ENCODE results near the gene TYW1.
"Not testable (repeated sequence)": the region's sequence is repeated elsewhere in the genome, so short reads cannot be mapped to it uniquely, and the experiment has no call there.

The TYW1 gene

DNA sequence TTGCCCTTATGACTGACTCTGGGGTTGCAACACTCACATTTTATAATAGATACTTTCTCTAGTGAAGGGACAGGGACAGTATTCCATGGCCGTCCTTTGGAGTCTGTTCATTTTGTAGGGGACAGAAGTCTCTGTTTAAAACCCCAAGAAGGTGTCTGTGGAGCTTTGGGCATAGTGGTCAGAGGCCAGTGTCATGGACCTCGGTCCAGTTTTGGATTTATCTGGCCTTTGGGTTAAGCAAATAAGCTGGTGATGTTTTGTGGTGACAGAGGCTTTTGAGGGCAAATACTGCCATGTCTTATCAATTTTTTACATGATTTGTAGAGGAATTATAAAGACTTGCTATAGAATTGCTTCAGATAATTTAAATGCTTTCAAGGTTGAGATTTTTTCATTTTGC, 50.2 kb downstream of the TYW1 start:
- not testable (repeated sequence) for DNase-seq (ENCODE audit: low spot score)

DNA sequence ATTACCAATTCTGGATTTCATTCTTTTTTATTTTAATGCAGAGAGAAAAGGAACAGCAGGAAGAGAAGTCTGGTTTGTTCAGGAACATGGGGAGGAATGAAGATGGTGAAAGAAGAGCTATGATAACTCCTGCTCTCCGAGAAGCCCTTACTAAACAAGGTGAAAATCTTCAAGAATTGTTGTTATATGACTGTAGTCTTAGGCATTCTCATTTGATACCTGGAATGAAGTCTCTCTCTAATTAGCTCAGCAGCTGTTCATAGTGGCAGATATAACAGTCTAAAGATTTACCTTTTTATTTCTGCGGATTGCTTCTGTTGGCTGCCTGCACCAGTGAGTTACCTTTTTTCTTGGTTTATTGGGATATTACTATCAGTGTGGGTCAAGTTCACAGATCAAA, 53.3 kb downstream of the TYW1 start:
- not testable (repeated sequence) for DNase-seq (ENCODE audit: low spot score)

DNA sequence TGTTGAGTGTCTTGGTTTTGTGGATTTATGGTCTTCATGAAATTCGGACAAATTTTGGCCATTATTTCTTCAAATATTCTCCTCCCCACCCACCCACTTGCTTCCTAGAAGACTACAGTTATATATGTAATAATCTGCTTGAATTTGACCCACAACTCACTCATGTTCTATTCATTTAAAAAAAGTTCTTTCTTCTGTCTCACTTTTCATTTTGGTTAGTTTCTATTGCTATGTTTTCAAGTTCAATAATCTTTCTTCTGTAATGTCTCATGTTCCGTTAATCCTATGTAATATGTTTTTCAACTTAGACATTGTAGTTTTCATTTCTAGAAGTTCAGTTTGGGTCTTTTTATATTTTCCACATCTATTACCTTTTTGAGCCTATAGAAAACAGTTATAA, 55.5 kb downstream of the TYW1 start:
- DNase-seq (ENCODE audit: low spot score), result not testable (repeated sequence)

DNA sequence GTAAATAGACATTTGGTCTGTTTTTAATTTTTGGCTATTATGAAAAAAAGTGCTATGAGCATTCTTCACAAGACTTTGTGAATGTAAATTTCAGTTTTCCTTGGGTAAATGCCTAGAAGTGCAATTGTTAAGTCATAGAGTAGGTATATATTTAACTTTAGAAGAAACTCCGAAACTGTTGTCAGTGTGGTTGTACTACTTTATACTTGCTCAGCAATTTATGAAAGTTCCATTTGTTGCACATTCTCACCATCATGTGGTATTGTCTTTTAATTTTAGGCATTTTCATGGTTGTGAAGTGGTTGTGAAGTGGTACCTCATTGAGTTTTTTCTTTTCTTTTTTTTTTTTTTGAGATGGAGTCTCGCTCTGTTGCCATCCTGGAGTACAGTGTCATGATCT, 60.0 kb downstream of the TYW1 start:
- DNase-seq (ENCODE audit: low spot score), result no peak

DNA sequence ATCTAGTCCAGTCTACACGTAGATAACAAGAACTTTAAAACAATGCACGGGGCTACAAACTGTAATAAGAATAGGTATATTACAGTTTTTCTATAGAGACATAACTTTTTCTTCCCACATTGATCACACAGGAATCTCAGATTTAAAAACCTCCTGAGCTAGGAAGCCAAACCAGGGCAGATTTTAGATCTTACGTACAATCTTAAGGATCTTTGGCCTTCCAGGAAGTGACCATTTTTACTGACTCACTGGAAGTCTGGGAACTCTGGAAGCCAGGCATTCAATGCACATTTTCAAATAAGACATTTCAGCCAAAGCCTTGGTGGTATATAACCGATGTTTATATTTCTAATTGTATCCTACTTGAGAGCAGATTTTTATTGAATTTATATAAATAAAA, 64.7 kb downstream of the TYW1 start:
- not testable (repeated sequence) for DNase-seq (ENCODE audit: low spot score)

DNA sequence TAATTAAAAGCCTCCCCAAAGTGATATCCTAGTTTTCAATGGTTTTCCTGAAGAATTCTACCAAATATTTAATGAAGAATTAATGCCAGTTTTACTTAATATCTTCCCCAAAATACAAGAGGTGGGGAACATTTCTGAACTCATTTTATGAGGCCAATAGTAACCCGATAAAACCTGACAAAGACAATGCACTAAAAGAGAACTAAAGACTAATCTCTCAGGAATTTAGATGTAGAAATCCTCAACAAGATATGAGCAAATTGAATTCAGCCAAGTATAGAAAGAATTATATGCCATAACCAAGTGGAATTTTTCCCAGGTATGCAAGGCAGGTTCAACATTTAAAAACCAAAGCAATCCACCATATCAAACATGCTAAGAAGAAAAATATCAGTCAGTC, 66.2 kb downstream of the TYW1 start:
- DNase-seq (ENCODE audit: low spot score), result not testable (repeated sequence)

DNA sequence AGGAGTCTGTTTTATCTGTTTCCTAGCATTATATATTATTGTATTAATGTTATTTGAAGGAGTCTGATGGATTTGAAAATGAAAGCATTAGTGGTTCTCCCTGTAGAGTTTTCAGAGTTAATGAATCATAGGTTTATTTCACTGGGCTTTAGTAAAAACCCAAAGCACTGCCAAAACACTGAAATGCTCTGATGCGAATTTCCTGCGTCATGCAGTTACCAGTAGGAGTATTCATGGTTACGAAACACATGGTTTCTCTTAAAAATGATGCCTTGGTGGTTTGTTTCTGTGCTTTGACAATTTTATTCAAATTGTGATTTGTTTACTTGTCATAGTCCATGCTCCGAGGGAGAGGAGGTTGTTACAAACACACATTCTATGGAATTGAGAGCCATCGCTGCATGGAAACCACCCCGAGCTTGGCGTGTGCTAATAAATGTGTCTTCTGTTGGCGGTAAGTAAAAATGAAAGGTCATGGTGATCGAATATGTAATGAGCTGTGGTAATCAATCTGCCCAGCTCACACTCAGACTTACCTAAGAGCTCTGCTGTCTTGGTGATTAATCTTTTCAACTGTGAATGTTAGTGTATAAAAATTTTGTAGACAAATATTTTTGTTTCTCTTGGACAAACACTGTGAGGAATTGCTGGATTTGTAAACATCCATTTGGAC, 70.5 kb downstream of the TYW1 start:
- DNase-seq (ENCODE audit: low spot score), result peak; percentile 34

DNA sequence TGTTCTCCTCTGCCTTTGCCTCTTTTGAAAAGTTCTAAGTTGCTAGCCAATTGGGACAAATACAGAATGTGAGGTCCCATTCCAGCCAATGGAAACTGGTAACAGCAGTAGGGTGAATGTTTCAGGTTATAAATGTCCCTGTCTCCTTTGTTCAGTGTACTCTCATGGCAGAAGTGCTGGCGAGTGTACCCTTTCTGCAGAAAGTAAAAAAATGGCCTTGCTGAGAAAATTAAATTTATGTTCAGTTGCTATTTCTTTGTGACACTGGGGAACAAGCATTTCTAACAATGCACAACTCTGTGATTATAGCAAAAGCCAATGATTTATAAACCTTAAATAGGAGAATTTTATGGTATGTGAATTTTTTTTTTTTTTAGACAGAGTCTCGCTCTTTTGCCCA, 79.5 kb downstream of the TYW1 start:
- not testable (repeated sequence) for DNase-seq (ENCODE audit: low spot score)

DNA sequence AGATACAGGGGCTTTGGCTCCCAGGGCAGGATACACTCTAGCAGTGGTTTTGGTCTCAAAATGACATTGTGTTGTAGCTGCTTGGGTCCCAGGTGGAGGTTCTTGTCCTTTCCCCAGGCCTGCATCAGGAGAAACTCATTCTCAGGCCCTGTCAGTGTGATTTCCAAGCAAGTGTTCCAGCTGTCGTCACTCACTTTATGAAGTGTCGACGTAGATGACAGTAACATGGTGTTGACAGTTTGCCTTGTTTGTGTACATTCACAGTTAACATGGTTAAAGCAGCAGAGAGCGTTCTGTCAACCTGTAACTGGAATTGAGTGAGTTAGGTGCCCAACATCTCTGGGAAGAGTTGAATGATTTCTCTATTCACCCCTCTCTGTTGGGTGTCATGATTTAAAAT, 86.2 kb downstream of the TYW1 start:
- DNase-seq (ENCODE audit: low spot score), result not testable (repeated sequence)

DNA sequence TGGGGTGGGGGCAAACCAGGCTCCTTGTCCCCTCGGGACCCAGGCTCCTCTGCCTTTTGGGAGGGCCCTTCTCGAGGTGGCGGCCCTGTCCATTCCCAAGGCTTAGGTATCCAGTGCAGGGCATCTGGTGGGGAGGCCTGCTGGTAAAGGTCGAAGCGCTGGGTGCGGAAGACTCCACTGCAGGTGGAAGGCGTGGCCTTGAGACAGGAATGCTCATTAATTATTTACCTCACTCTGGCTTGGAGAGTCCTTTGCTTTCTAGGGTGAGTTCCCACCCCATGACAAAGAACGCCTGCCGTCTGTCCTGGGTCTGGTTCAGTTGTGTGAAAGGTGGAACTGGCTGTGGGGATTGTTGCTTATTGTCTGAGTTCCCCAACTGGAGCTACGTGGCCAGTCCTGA, 92.6 kb downstream of the TYW1 start:
- DNase-seq (ENCODE audit: low spot score), result not testable (repeated sequence)

DNA sequence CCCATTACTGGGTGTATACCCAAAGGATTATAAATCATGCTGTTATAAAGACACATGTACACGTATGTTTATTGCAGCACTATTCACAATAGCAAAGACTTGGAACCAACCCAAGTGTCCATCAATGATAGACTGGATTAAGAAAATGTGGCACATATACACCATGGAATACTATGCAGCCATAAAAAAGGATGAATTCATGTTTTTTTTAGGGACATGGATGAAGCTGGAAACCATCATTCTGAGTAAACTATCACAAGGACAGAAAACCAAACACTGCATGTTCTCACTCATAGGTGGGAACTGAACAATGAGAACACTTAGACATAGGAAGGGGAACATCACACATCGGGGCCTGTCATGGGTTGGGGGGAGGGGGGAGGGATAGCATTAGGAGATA, 94.4 kb downstream of the TYW1 start:
- not testable (repeated sequence) for DNase-seq (ENCODE audit: low spot score)

DNA sequence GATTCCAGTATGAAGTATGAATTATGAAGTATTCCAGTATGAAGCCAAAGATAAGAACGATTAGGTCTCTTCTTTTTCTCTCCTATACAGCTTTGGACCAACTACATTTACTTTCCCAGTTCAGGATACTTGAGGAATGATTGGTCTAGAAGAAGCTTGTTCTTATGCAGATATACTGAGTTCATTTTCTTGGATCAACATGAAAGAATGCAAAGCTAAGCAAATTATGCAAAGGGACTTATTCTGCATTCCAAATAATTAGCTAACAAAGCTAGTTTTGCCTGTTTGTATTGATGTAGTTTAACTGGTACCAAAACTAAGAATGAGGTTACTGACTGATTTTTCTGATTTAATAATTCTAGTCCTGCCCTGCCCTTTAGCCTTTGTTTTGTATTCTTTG, 101.4 kb downstream of the TYW1 start:
- DNase-seq (ENCODE audit: low spot score), result not testable (repeated sequence)

DNA sequence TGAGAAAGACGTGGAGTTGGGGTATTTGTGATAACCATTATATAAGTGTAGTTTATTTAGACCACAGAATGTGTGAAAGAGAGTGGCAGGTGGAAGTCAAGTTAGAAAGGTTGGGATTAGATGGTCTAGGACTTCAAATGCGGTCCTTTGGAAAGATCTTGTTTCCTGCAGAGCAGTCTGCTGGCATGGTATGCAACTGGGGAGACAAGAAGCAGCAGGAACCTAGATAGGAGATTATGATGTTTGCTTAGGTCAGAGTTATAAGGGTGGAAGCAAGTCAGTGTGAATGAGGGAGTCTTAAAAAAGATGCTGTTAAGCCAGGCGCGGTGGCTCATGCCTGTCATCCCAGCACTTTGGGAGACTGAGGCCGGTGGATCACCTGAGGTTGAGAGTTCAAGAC, 102.8 kb downstream of the TYW1 start:
- not testable (repeated sequence) for DNase-seq (ENCODE audit: low spot score)

DNA sequence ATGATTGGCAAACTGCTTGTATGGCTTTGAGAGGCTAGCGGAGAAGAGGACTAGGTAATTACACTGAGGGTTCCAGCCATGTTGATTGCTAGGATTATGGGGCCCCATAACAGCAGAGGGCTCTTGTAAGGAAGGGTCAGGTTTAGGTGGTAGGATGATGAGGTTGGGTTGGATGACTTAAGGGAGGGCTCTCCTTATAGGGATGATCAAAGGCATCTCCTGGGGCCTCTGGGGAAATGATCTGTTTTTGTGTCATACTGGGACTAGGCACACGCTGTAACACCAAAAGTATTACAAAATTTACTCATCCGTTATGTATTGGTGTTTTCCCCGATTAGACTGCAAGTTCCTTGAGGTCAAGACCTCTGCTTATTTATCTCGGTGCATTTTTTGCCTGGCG, 103.4 kb downstream of the TYW1 start:
- DNase-seq (ENCODE audit: low spot score), result not testable (repeated sequence)

DNA sequence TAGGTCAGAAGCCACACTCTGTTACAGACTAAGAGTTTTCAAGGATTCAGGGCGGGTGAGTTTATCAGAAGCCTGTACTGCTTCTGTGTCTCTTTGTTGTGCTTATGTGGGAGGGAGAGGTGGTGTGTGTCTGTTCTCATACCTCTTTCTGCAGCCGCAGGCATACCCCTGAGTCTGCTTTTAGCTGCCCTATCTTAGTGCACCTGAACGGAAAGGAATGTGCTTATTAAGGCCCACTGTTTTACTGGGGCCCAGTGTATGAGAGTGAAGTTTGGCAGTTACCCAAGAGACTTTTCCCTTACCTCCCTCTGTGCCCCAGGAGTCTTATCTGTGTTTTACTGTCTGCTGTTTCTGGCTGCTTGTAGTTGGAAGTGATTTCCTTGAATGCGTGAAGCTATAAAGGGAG, 104.3 kb downstream of the TYW1 start:
- DNase-seq (ENCODE audit: low spot score), result no peak

DNA sequence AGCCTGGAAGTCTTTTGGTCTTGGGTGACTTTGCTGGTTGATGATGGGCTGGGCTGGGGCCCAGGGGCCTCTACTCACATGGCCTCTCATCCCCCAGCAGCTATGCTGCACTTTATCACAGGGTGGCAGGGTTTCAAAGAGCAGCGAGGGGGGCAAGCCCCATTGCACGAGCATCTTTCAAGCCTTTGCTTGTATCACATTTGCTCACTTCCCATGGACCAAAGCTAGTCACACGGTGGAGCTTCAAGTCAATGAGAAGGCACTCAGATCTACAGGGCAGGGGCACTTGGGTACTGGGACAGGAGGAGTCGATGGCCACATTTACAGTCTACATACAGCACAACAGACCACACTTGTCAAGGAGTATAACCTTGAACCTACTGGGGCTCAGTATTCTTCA, 108.3 kb downstream of the TYW1 start:
- DNase-seq (ENCODE audit: low spot score), result not testable (repeated sequence)

DNA sequence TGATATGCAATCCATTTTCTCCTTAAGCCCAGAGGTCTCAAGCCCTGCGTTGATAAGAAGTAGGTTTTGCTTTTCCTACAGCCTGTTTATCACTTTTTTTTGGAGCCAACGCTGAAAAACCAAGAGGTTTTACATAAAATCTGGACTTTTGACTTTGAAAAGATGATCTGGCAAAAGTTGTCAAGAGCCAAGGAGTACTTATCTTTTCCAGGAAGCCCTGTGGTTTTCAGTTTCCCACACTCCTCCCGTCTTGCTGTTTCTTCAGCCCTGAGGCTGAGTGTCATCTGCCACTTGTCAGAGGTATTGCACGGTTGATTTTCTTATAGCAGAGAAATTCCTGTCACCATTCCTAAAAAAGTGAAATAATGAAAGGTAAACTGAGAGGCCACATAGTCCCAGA, 108.7 kb downstream of the TYW1 start:
- DNase-seq (ENCODE audit: low spot score), result no peak

DNA sequence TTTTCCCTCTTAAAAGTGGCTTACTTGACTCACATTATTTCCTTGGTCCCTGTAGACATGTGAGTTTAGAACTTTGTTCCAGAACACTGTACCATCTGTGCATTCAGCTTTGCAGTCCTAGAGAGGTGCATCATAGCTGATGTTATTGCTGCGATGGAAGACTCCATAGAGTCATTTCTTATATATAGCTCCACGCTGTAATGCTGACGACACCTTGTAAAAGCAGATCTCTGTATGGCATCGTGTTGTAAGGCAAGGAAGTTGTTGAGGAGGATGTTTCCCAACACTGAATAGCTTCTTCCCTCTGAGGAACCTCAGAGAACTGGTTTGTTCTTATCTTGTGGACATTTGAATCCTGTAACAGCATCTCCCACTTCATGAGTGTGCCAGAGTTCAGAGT, 109.6 kb downstream of the TYW1 start:
- not testable (repeated sequence) for DNase-seq (ENCODE audit: low spot score)

DNA sequence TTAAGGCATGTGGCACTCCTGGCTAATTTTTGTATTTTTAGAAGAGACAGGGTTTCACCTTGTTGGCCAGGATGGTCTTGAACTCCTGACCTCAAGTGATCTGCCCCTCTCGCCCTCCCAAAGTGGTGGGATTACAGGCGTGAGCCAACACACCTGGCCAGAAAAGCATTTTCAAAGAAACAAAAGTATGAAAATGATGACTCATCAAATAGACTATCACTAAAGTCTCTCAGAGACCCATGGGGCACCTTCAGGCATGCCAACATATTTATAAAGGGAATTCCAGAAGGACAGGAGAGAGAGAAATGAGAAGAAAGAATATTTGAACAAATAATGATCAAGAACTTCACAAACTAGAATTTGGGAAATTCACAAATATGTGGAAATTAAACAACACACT, 114.7 kb downstream of the TYW1 start:
- DNase-seq (ENCODE audit: low spot score), result not testable (repeated sequence)

DNA sequence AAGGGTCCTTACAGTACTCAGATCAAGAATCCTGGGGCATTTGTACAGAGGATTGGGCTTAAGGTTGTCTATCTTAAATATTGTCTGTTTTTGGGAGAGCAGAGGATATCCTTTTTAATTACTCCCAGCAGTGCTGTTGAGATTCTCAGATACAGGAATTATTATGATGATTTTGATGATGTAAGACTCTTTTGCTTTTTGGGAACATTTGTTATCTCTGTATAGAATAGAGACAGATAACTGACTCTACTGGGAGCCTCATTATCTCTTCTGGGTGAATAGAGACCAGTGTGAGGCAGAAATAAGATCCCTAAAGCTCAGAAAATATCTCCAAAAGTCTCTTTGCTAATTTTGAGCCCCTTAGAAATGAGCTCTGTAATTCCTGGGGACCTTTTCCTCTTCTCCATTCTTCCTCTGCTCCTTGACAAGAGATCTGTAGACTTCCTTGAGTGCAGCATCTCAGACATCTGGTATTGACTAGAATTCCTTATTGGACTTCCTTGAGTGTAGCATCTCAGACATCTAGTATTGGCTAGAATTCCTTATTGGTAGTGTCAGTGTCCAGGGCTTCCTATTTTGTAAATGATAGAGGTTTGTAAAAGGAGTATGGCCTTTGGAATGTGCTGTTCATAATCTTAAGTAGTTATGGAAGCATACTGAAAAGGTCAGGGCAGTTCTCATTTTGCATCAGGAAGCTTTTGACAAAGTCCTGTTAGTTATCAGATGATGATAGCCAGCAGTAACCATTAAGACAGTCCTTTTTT, 118.0 kb downstream of the TYW1 start:
- not testable (repeated sequence) for DNase-seq (ENCODE audit: low spot score)

DNA sequence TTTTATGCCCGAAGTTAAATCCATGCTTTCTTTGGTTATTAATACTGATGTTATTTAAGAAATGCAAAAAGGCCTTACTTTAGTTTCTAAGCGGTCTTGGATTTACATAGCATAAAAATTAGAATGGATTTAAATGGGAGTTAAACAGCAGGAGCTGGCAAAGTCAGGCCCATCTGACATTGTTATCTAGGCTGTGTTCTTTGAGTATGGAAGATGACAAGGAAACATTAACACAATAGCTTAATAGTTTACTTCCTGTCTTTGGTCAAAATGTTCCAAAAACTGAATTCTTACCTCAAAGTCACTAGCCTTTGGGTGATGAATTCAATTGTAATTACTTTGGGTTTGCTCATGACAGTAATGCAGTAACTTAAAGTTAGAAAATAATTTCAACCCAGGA, 123.9 kb downstream of the TYW1 start:
- not testable (repeated sequence) for DNase-seq (ENCODE audit: low spot score)

DNA sequence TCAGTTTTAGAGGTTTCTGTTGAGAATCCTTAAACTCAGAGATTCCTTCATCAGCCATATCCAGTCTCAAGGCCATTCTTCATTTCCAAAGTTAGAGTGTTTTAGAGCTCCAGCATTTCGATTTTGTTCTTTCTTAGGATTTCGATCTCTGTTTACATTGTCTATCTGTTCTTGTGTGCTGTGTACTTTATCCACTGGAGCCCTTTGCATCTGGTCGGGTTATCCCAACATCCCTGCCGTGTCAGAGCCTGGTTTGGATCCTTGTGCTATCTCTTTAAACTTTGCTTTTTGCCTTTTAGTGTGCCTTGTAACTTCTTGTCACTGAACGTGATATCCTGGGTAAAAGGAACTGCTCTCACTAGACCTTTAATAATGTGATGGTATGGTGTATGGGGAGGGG, 131.6 kb downstream of the TYW1 start:
- not testable (repeated sequence) for DNase-seq (ENCODE audit: low spot score)

DNA sequence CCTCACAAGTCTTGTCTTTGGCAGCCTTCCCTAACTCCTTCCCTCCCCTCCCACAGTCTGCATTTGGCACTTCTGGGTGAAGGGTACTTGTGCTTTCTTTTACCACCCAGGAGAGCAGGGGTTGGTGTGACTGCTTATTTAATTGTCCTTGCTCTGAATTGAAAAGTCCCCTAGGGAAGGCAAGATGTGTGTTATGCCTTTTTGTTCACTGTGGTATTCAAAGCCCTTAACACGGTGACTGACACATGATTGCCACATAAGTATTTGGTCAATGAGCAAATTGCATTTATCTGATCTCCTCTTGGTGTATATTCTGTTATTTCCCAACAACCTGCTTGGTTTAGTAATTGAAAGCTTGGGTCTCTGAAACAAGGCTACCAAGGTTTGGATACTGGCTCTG, 134.1 kb downstream of the TYW1 start:
- DNase-seq (ENCODE audit: low spot score), result not testable (repeated sequence)

DNA sequence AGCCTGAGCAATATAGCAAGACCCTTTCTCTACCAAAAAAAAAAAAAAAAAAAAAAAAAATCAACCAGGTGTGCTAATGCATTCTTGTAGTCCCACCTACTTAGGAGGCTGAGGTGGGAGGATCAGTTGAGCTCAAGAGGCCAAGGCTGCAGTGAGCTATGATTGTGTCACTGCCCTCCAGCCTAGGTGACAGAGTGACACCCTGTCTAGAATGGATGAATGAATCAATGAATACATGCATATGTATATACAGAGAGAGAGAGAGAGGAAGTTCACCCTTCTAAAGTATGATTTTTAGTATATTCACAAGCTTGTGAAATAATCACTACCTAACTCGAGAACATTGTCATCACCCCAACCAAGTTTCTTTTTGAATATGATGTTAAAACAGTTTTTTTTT, 138.3 kb downstream of the TYW1 start:
- not testable (repeated sequence) for DNase-seq (ENCODE audit: low spot score)
